NCI-H345 treated with DMSO at 0.1 percent for 48 hours (cell line): ENCODE results near the gene MTMR4.
"Not testable (repeated sequence)": the region's sequence is repeated elsewhere in the genome, so short reads cannot be mapped to it uniquely, and the experiment has no call there.

Experiments used
- DNase-seq: peaks from one replicate; lab custom pipeline; 2025; ENCODE audit not compliant: unreplicated experiment; lab: John Stamatoyannopoulos, UW

Gene MTMR4

DNA sequence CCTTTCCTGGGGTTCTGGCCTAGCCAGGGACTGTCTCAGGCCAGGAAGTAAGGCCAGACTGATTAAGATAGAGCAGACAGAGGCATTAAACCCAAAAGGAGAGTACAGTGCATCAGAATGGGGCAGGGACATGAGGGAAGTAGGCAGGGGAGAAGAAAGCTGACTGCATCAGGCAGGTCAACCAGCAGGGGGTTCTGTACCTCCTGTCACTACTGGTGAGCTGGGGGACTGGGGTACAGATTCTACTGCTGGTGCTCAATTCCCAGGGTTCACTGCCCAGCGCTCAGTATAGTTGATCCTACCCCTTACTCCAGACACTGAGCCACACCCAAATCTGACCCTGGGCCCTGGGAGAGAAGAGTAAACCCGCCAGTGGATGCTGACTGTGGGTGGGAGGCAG is 12.9 kb upstream of the MTMR4 start:
- no peak for DNase-seq

DNA sequence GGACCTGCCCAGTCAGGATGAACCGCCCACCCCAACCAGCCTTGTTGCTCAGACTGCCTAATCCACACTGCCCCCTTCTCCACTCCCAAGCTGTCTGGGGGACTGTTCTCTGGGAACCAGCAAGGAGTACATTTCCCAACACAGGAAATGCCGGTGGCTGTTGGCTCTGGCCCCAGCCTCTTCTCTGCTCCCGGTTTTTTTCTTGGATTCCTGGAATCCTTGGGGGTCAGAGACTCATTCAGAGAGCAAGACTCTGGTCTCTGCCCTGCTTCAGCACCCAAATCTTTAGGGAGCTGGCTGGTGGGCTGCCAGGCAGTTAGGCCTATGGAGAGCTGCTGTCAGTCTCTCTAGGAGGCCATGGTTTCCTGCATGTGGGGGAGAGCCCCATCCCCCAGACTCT is 10.8 kb upstream of the MTMR4 start:
- DNase-seq, result no peak

DNA sequence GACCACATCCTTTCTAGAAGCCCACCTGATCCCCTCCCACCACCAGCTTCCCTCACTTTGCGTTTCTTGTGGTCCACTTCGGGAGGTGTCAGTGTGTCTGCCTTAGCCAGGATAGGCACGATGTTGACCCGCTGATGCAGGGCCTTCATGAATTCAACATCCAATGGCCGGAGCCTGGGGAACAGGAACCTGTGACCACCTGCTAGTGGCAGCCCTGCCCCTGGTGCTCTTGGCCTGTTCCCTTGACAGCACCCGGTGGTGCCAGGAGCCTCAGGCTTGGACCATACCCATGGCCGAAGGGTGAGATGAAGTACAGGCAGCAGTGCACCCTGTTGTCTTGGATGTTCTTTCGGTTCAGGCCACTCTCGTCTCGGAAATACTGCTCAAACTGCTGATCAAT is 7.2 kb upstream of the MTMR4 start:
- DNase-seq, result no peak

DNA sequence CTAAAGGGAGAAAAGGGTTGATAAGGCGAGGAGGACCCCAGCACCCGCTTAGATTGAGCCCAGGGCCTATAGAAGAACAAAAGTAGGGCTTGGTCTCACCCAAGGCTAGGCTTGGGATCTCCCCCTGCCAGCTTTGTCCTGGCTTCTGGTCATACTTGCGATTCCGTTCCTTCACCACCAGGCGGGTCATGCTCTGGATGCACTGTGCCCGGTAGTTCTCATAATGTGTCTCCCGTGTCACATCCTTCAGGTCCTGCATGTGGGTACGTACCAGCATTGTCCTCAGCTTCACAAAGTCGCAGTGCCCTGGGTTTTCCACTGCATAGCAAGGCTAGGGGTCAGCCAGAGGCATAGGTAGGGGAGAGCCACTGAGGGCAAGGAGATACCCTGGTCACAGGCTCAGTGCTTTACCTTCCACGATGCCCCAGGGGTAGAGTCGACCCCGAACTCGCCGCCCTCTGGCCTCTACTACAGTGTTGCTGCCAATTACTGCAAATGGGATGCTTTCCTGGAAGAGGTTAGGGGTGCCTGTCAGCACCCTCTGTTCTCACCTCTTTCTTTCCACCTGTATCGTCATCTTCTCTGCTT is 6.5 kb upstream of the MTMR4 start:
- no peak for DNase-seq

DNA sequence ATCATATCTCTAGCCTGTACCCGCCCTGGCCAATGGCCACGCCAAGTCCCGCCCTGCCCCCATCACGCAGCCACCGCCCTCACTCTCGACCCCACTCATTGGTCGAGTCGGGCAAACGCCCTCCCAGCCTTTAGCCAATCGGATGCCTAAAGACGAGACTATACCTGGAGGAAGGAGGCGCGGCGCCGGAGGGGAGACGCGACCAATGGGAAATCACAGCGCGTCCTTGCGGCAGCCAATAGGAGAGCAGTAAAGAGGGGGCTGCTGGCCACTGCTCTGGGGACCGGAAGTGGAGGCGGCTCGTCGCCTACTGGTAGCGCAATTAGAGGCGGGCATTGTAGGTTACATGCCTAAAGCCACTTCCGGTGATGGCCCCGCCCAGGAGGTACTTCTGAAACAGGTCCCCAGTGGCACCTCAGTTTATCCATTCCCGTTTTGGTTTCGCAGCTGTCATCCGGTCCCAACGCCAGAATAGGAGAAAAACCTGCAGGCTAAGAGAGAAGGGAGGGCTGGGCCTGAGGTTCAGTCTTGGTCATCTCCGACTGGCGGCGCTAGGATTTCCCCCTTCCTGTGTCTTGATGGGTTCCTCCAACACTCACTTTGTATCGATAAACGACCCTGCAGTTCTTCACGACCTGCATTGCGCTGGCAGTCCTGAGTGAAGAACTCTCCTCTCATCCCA is 3.6 kb upstream of the MTMR4 start:
- DNase-seq, result peak; percentile 99

DNA sequence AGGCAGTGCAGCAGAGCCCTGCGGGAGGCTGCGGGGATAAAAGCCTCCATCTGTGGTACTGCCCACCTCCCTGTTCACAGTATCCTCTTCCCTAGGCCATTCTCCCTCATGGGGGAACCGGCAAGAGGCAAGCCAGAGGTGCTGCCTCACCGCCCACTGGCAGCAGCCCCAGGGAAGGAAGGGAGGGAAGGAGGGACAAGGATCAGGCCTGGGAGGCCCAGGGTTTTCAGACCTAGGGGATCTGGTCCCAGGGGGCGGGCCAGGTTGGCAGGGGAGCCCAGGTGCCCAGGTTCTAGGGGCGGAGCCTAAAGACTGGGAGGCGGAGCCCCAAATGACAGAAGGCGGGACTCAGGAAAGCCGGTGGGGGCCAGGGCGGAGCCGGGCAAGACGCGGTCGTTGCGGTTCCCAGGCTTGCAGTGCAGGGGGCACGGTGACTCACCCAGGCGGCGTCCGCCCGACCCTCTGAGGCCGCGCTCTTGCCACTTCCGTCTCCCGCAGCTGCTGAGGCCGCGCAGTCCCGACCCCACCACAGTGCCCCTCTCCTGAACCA is 3.0 kb upstream of the MTMR4 start:
- DNase-seq, result no peak

DNA sequence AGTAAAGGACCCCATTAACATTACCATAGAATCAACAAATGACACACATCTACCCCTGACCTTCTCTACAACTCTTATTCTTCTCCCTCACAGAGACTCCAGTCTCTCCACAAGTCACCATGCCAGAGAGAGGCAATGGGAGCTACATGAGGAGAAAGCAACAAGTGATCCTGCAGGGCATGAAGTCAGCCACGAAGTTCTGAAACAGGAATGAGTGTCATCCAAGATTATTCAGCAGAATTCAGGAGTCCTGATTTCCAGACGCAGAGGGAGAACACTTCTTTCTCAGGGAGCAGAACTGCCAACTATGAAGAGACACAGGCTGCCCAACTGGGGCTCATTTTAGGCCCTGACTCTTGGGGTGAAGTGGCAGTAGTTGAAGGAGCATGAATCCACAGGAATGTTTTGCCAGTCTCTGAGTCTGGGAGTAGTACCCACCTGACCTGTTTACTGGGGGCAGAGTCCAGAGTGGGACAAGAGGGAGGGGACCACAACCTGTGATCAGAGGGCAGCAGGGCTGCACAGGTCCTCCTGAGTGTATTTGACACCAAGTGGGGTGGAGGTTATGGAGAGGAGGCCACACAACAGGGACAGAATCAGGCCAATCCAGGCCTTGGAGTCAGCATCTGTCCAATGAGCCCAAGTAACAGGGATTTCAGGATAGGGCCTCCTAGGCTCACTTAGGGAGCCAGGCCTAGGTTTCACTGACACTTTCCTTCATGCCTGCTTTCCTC is 2.4 kb upstream of the MTMR4 start:
- no peak for DNase-seq

DNA sequence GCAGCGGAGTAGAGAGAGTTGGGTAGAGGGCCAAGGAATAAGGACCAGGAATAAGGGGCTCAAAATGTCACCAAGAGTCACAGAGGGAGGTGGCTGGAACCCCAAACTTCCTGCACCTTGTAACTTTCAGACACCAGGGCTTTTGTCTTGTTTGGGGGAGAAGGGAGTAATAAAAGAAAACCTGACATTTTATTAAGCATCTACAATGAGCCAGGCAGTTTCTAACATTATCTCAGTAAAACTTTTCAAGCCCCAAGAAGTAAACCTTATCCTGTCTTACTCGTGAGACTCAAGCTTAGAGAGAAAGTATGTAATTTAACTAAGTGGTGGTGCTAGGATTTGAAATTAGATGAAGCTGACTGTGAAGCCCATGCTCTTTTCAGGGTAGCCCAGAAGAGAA is 848 bp upstream of the MTMR4 start:
- DNase-seq, result no peak

DNA sequence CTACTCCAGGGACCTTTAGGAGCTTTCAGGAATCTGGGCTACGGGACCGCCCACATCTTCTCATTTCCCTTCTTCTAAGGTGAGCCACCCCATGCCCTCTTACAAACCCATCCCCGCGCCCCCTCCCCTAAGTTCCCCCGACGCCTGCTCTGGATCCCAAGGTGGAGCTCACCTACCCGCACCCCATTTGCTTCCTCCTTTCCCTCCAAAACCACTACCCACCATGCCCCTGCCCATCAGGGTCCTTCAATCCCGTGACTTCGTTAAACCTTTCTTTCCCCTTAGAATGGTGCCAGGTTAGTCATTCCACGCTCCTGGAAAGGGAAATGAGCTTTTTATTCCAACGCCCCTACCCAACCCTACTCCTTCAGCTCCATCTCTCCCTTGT is 326 bp upstream of the MTMR4 start:
- DNase-seq, result no peak

DNA sequence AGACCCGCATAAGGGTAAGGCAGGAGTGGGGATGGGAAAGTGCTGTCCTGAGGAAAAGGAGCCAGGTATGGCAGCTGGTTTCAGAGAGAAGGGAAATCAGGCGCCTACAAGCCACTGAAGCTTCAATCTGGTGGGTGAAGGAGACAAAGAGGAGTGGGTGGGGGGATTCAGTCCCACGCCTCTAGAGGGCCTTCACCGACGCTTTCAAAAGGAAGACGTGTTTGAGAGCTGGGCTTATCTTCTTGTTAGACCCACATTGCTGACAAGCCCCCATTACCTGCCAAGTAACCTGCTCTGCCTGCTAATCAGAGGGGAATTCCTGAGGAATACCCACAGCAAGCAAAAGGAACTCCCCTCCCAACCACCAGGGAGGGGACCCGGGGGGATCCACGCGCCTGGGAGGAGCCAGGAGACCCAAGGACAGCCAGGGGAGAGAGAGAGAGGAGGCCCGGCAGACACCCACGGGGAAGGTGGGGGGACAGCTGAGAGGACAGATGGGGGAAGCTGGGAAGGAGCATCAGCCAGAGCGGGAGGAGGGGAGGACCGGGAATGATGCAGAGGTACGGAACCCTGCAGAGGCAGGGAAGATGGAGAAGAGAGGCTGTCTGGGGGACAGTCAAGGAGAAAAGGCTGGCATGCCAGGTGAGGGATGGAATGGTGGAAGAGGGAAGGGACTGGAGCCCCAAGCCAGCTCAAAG is 1.0 kb downstream of the MTMR4 start:
- no peak for DNase-seq

DNA sequence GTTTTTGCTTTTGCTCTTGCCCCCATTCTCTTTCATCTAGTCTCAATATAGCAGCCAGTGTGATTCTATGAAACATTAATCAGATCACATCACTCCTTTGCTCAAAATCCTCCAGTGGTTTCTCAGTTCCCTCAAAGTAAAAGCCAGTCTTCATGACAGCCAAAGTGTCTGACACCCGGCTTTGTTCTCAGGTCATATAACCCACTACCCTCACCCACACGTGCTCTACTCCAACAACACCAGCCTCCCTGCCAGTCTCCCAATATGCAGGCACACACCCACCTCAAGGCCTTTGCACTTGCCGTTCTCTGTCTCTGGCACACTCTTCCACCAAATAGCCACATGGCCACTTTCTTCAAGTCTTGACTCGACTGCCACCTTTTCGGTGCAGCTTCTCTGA is 4.4 kb downstream of the MTMR4 start:
- no peak for DNase-seq

DNA sequence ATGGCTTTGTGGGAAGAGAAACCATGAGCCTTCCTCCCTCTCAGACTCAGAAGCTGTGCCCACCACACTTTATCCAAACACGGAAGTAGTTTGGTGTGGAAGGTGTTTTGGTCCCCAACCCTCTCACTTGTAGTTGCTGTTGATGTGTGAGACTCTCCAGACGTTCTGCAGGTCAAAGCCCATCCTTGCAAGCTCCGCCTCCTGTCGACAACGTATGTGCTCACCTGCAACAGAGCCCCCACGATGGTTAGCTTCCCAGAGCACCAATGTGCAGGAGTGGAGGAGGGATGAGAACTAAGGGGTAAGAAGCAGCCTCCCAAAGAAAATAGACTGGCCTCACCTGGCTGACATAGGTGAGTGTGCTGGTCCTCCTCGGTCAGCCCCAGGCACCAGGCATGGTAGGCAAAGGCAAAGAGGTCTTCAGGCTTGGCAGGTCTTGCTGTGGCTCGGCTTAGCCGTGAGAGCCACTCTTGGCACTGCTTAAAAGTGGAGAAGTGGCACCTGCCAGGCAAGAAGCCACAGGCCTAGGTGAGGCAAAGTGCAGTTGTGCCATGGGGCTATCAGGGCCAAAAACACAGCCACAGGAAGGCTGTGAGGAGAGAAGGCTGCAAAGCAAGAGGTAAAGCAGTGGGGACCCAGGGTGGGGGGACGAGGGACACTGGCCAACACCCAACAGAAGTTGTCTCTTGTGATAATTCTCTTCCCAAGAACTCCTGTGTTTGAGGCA is 5.9 kb downstream of the MTMR4 start:
- DNase-seq, result no peak

DNA sequence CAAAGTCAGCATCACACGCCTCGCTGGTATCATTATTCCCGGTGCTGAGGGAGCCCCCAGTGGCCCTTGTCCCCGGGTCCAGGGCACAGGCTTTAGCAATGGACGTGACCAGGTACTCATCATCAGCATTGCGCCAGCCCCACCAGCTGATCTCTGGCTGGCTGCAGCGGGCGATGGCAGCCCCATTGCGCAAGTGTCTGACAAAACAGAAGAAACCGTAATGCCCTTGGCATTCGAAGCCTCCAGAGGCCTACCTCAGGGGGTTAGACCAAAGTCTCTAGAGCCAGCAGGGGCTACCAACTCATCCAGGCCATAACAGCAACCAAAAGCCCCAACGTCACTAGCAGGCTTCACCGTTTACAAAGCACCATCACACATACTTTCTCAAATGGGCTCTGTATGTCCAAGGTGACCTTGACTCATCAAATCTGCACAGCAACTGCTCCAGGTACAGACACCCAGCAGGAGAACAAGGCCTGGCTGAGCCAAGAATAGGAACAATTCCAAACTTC is 7.3 kb downstream of the MTMR4 start:
- no peak for DNase-seq

DNA sequence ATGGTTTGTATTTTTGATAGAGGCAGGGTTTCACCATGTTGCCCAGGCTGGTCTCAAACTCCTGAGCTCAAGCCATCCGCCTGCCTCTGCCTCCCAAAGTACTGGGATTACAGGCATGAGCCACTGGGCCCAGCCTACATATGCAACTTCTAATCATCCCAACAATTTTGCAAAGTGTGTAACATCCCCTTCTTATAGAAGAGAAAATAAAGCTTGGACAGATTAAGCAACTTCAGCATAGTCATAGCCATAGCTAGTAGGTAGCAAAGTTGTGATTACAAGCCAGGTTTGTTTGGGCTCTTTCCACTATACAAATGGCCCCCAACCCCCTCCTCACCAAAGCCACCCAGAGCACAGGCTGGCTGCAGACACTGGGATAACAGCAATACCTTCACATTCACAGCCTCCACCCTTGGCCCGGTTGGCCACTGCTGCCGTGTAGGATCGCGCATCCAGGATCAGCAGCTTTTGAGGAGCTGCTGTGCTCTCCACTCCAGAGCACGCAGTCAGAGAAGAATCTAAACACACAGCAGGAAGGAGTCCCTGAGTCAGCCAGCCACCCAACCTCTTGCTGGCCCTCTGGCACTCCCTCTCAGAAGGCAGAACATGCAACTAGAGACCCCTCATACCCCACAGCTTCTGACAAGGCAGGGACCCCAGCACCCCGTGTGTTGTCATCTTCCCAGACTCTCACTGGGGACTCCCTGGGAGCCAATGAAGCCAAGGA is 7.9 kb downstream of the MTMR4 start:
- no peak for DNase-seq

DNA sequence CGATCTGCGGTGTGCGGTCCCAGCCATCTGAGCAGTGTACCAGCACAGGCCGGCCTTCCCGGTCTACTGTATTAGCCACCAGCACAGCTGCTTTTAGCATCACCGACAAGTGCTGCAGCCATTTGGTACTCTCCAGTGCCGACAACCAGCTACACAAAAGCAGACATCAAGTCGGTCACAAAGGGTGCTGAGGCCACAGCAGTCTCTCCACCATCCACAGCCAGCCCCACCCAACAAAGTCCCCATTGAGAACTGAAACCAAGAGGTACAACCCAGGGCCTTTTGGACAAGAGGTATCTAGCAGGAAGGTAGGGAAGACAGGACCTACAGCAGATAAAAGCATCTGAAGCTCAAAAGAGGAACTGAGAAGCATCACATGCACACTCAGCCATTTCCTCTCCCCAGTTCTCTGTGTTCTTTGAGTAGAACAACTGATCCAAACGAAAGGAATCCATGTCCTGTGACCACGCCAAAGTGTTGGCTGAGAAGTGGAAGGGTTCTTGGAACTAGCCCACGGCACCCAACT is 9.5 kb downstream of the MTMR4 start:
- DNase-seq, result no peak

DNA sequence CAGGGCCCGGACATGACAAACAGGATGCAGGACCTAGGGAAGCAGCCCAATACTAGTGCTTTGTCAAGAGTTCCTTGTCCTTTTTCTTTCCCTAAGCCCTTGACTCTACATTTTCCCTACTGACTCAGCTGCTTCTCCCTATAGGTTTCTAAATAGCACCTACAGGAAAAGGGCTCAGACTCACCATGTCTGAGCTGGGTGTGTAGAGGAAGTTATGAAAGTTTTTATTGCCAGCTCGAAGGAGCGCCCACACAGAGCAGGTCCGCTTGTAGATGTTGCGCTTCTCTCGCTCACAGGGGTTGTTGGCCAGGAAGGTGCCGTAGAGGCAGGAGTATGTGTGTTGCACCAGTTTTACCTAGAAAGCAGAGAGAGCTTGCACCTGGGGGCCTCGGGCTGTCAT is 10.6 kb downstream of the MTMR4 start:
- no peak for DNase-seq

DNA sequence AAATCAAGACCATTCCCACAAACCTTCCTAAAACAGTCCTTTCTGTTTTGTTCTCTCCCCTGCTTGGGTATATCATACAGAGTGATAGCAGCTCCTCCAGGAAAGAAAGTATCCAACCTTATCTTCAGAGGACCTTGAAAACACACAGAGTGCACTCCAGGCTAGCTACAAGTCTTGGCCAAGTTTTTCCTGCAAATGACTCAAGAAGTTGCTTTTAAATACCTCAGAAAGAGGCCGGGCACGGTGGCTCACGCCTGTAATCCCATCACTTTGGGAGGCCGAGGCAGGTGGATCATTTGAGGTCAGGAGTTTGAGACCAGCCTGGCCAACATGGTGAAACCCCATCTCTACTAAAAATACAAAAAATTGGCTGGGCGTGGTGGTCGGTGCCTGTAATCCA is 11.3 kb downstream of the MTMR4 start:
- DNase-seq, result not testable (repeated sequence)

DNA sequence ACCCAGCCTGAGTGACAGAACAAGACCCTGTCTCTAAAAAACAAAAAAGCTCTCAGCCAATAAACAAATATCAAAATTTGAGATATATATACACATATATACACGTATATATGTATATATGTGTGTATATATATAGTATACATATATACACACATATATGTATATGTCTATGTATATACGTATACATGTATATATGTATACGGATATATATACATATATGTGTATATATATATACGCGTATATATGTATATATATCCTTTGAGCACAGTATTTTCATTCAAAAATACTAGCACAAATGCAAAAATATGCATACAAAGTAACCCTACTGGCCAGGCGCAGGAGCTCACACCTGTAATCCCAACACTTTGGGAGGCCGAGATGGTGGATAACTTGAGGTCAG is 13.0 kb downstream of the MTMR4 start:
- no peak for DNase-seq

DNA sequence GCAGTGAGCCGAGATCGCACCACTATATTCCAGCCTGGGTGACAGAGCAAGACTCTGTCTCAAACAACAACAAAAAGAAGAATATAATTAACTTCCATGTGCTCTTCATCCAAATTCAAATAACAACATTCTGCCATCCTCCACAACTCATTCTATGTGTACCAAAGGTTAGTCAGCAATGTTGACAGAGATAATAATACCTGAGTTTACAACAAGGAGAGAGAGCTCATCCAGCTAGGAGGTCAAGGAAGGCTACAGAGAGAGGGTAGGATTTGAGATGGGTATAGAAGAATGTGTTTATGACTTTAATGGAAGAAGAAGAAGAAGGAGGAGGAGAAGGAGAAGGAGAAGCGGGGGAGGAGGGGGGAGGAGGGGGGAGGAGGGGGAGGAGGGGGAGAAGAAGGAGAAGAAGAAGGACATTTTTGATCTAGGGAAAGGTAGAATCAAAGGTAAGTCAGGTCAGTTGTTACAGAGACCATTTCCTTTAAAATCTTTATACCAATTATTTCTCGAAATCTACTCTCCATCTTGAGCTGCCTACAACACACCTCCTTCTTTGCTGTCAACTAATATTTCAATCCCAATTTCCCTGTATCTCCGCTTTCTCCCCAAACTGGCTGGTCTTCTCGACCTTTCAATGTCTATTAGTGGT is 16.1 kb downstream of the MTMR4 start:
- no peak for DNase-seq
